H9 (cell line): ENCODE measurements around the gene DOCK11. TPM values are rescaled to one million over a fixed set of nuclear protein-coding genes. Genes with fewer than 3 reads are reported as not detected.

ENCODE experiments used
- DNase-seq: peaks from one replicate; pipeline ENCODE4 v3.0.0-alpha.2; 2017
- H2AFZ ChIP-seq: one replicate; pipeline ENCODE4 v1.6.1; 2013; ENCODE audit warnings: mild to moderate bottlenecking, low read length, control low read depth, moderate library complexity
- H2AK5ac ChIP-seq: 2 replicates; pipeline ENCODE4 v1.6.1; 2013; ENCODE audit warnings: low read length, control low read depth, mixed read lengths; ENCODE audit not compliant: insufficient read length
- H2BK120ac ChIP-seq: one replicate; pipeline ENCODE4 v1.6.1; 2013; ENCODE audit warnings: low read depth, mild to moderate bottlenecking, low read length, control low read depth, inconsistent platforms; ENCODE audit not compliant: poor library complexity, severe bottlenecking
- H2BK12ac ChIP-seq: 2 replicates; pipeline ENCODE4 v1.6.1; 2013; ENCODE audit warnings: low read length, control low read depth, mixed read lengths, low read depth; ENCODE audit not compliant: insufficient read length
- H2BK15ac ChIP-seq: 2 replicates; pipeline ENCODE4 v1.6.1; 2013; ENCODE audit warnings: low read depth, low read length, control low read depth
- H2BK20ac ChIP-seq: one replicate; pipeline ENCODE4 v1.6.1; 2013; ENCODE audit warnings: low read depth, mild to moderate bottlenecking, low read length, control low read depth, inconsistent platforms; ENCODE audit not compliant: poor library complexity, severe bottlenecking
- H2BK5ac ChIP-seq: 2 replicates; pipeline ENCODE4 v1.6.1; 2013; ENCODE audit warnings: low read length, control low read depth, mixed read lengths; ENCODE audit not compliant: insufficient read length
- H3K14ac ChIP-seq: 2 replicates; pipeline ENCODE4 v1.6.1; 2013; ENCODE audit warnings: low read length, control low read depth; ENCODE audit not compliant: insufficient read depth
- H3K18ac ChIP-seq: 2 replicates; pipeline ENCODE4 v1.6.1; 2013; ENCODE audit warnings: low read depth, mild to moderate bottlenecking, mixed read lengths, low read length, control low read depth; ENCODE audit not compliant: insufficient read length
- H3K23ac ChIP-seq: 2 replicates; pipeline ENCODE4 v1.6.1; 2013; ENCODE audit warnings: low read length, control low read depth, mixed read lengths, low read depth; ENCODE audit not compliant: insufficient read length
- H3K23me2 ChIP-seq: 2 replicates; pipeline ENCODE4 v1.6.1; 2013; ENCODE audit warnings: low read depth, mild to moderate bottlenecking, mixed read lengths, low read length, control low read depth; ENCODE audit not compliant: insufficient read length, poor library complexity, severe bottlenecking
- H3K27ac ChIP-seq: 2 replicates; pipeline ENCODE4 v1.5.1; 2013; ENCODE audit warnings: low read length, control low read depth, mixed read lengths, low read depth; ENCODE audit not compliant: insufficient read length
- H3K27me3 ChIP-seq: 2 replicates; pipeline ENCODE4 v1.6.1; 2013; ENCODE audit warnings: low read length, control low read depth, inconsistent platforms; ENCODE audit not compliant: insufficient read depth
- H3K4ac ChIP-seq: 2 replicates; pipeline ENCODE4 v1.6.1; 2013; ENCODE audit warnings: low read depth, mild to moderate bottlenecking, control low read depth, inconsistent platforms, low read length, moderate library complexity
- H3K4me1 ChIP-seq: 2 replicates; pipeline ENCODE4 v1.6.1; 2013; ENCODE audit warnings: low read length, control low read depth, inconsistent platforms; ENCODE audit not compliant: insufficient read depth
- H3K4me2 ChIP-seq: 2 replicates; pipeline ENCODE4 v1.6.1; 2013; ENCODE audit warnings: low read length, control low read depth, mixed read lengths; ENCODE audit not compliant: insufficient read length, insufficient read depth
- H3K56ac ChIP-seq: 2 replicates; pipeline ENCODE4 v1.6.1; 2013; ENCODE audit warnings: low read depth, mild to moderate bottlenecking, mixed read lengths, low read length, control low read depth; ENCODE audit not compliant: insufficient read length
- H3K79me1 ChIP-seq: 2 replicates; pipeline ENCODE4 v1.6.1; 2013; ENCODE audit warnings: low read depth, mild to moderate bottlenecking, moderate library complexity, low read length, control low read depth, inconsistent platforms; ENCODE audit not compliant: insufficient read depth, poor library complexity, severe bottlenecking
- H3K79me2 ChIP-seq: 2 replicates; pipeline ENCODE4 v1.6.1; 2013; ENCODE audit warnings: low read length, control low read depth, inconsistent platforms; ENCODE audit not compliant: insufficient read depth
- H3K9ac ChIP-seq: 2 replicates; pipeline ENCODE4 v1.6.1; 2013; ENCODE audit warnings: low read length, control low read depth, mixed read lengths; ENCODE audit not compliant: insufficient read length; ENCODE audit errors: extremely low read depth
- H3K9me3 ChIP-seq: one replicate; pipeline ENCODE4 v1.6.1; 2013; ENCODE audit warnings: low read depth, low read length, inconsistent platforms; ENCODE audit not compliant: control insufficient read depth
- H3T11ph ChIP-seq: one replicate; pipeline ENCODE4 v1.6.1; 2013; ENCODE audit warnings: mild to moderate bottlenecking, low read length, control low read depth, inconsistent platforms
- H4K20me1 ChIP-seq: one replicate; pipeline ENCODE4 v1.6.1; 2013; ENCODE audit not compliant: control insufficient read depth, insufficient read length, insufficient read depth
- H4K5ac ChIP-seq: 2 replicates; pipeline ENCODE4 v1.6.1; 2013; ENCODE audit warnings: low read depth, mild to moderate bottlenecking, mixed read lengths, low read length, control low read depth; ENCODE audit not compliant: insufficient read length
- H4K8ac ChIP-seq: replicated peaks from 2 replicates; pipeline ENCODE4 v1.6.1; 2013; ENCODE audit warnings: low read length, control low read depth, mixed read lengths, low read depth; ENCODE audit not compliant: insufficient read length
- H4K91ac ChIP-seq: 2 replicates; pipeline ENCODE4 v1.6.1; 2013; ENCODE audit warnings: low read depth, mild to moderate bottlenecking, moderate library complexity, mixed read lengths, low read length, control low read depth; ENCODE audit not compliant: insufficient read length
- H3K27ac Mint-ChIP-seq, 3 experiments: 2 replicates in 2 of 3; 3 replicates in 1 of 3; pipeline ENCODE4 v1.8.0; 2020 to 2021; ENCODE audit warnings: mixed read lengths in 3 of 3, mild to moderate bottlenecking in 1 of 3, moderate library complexity in 1 of 3
- H3K27me3 Mint-ChIP-seq: 2 replicates; pipeline ENCODE4 v1.8.0; 2021; ENCODE audit warnings: low read depth, mild to moderate bottlenecking, moderate library complexity, mixed read lengths
- H3K36me3 Mint-ChIP-seq, 3 experiments: 2 replicates in 2 of 3; 3 replicates in 1 of 3; pipeline ENCODE4 v1.8.0; 2020 to 2021; ENCODE audit warnings: low read depth in 3 of 3, mixed read lengths in 3 of 3; ENCODE audit not compliant: insufficient read depth in 1 of 3
- H3K4me1 Mint-ChIP-seq, 2 experiments: 2 replicates each; pipeline ENCODE4 v1.8.0; 2020; ENCODE audit warnings: mixed read lengths in 2 of 2
- H3K4me3 Mint-ChIP-seq, 2 experiments: 2 replicates in 1 of 2; 3 replicates in 1 of 2; pipeline ENCODE4 v1.8.0; 2020 to 2021; ENCODE audit warnings: mild to moderate bottlenecking in 2 of 2, mixed read lengths in 2 of 2, moderate library complexity in 1 of 2
- H3K9me3 Mint-ChIP-seq, 2 experiments: 2 replicates in 1 of 2; 3 replicates in 1 of 2; pipeline ENCODE4 v1.8.0; 2020; ENCODE audit warnings: mild to moderate bottlenecking in 2 of 2, mixed read lengths in 2 of 2, moderate library complexity in 1 of 2
- WGBS: extraction: QIAGEN DNeasy Blood & Tissue Kit; methylation state at CpG from one replicate; pipeline ENCODE4 v1.1.7; 2013; ENCODE audit warnings: missing lambda C conversion rate, low lambda C conversion rate, mixed read lengths; ENCODE audit not compliant: insufficient read length; ENCODE audit errors: extremely low coverage; 5-methylcytosine and 5-hydroxymethylcytosine counted together
- total RNA-seq: library from RNA; stranded (reverse); gene quantifications from 2 replicates; pipeline ENCODE4 v1.2.1, GENCODE V29; 2021
- TF ChIP-seq, protein P1 (sequence below): fragments of 200-600 bp; sonication (generic); conservative IDR thresholded peaks from 3 replicates; pipeline ENCODE4 v1.8.0; 2021; ENCODE audit warnings: antibody characterized with exemption, mild to moderate bottlenecking

The DOCK11 gene
- total RNA-seq, 1 experiment from 2014 or later = 6.2 TPM

DNA sequence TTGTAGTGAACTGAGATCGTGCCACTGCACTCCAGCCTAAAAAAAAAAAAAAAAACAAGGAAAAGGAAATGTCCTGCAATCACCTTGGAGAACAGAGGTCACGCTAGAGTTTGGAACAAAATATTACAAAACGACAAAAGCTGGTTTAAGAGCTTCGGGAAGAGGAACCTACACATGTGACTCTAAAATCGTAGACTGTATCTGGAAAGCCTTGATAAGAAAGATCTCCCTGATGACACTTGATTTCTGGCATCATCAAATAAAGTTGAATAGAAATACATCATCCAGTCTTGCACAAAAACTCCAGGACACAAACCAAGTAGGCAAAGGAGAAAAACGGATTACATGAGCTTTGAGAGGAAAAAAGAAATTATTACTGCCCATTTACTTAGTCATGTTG is 31.1 kb upstream of the DOCK11 start:
- Histone ChIP-seq H2BK120ac (no peak overlapping the region), H3K56ac (no peak overlapping the region), H3K4me1 (no peaks in the 10 kb centered on the region), H2AK5ac (no peak overlapping the region), H4K8ac (no peak overlapping the region), H4K91ac (no peak overlapping the region), H2AFZ (no peak overlapping the region), H2BK15ac (no peak overlapping the region), H3K27ac (no peak overlapping the region), H3K79me1 (no peaks in the 10 kb centered on the region), H4K5ac (no peak overlapping the region), H3T11ph (no peak overlapping the region), H2BK5ac (no peak overlapping the region), H3K9me3 (peaks cover 6% of the 10 kb centered on the region), H4K20me1 (no peaks in the 10 kb centered on the region), H2BK12ac (no peak overlapping the region), H2BK20ac (no peak overlapping the region), H3K4me2 (no peak overlapping the region), H3K27me3 (no peaks in the 10 kb centered on the region), H3K9ac (no peak overlapping the region), H3K4ac (no peak overlapping the region), H3K23me2 (no peaks in the 10 kb centered on the region), H3K23ac (no peak overlapping the region), H3K79me2 (no peaks in the 10 kb centered on the region), H3K18ac (no peak overlapping the region), H3K14ac (no peak overlapping the region)
- Mint-ChIP-seq H3K4me1 (no peaks in the 10 kb centered on the region), H3K36me3 (no peaks in the 10 kb centered on the region), H3K4me3 (no peak overlapping the region), H3K27me3 (no peaks in the 10 kb centered on the region), H3K27ac (no peak overlapping the region), H3K9me3 (peaks cover 0 to 30% of the 10 kb centered on the region in 2 experiments; a peak in 3 of 5 replicates)
- TF ChIP-seq, protein P1, sequence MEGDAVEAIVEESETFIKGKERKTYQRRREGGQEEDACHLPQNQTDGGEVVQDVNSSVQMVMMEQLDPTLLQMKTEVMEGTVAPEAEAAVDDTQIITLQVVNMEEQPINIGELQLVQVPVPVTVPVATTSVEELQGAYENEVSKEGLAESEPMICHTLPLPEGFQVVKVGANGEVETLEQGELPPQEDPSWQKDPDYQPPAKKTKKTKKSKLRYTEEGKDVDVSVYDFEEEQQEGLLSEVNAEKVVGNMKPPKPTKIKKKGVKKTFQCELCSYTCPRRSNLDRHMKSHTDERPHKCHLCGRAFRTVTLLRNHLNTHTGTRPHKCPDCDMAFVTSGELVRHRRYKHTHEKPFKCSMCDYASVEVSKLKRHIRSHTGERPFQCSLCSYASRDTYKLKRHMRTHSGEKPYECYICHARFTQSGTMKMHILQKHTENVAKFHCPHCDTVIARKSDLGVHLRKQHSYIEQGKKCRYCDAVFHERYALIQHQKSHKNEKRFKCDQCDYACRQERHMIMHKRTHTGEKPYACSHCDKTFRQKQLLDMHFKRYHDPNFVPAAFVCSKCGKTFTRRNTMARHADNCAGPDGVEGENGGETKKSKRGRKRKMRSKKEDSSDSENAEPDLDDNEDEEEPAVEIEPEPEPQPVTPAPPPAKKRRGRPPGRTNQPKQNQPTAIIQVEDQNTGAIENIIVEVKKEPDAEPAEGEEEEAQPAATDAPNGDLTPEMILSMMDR = no peak
- WGBS = no CpG with 5 or more reads among the region's 6 CpGs
- DNase-seq = no peak
